Adrenal gland (tissue), 12 donors: ENCODE data around the gene TP53BP2. TPM values are rescaled to one million over a fixed set of nuclear protein-coding genes. Genes with fewer than 3 reads are reported as not detected.

Experiments
- DNase-seq, 7 donors: peaks; one replicate each; pipeline ENCODE4 v3.0.0-alpha.2; 2019 to 2020
- H3K27ac ChIP-seq, 5 donors: fragments of 200-600 bp; sonication (generic) in 4 of 5; 1 replicate in 3 of 5; 2 replicates in 2 of 5; pipeline versions ENCODE4 v1.5.1 to v1.8.0; 2016 to 2020; ENCODE audit warnings: mild to moderate bottlenecking in 1 of 5
- H3K27me3 ChIP-seq: fragments of 200-600 bp; 2 replicates; pipeline ENCODE4 v1.8.0; 2021
- H3K36me3 ChIP-seq, 2 donors: fragments of 200-600 bp; replicated peaks in 1 of 2; 1 replicate in 1 of 2; 2 replicates in 1 of 2; pipeline versions ENCODE4 v1.5.1 to v1.8.0; 2018 to 2022
- H3K4me1 ChIP-seq, 2 donors: fragments of 200-600 bp; replicated peaks in 1 of 2; 1 replicate in 1 of 2; 2 replicates in 1 of 2; pipeline versions ENCODE4 v1.5.1 to v1.8.0; 2018 to 2021
- H3K4me3 ChIP-seq, 4 donors: fragments of 200-600 bp; sonication (generic) in 3 of 4; one replicate each; pipeline ENCODE4 v1.5.1; 2016 to 2018
- H3K9me3 ChIP-seq, 3 donors: fragments of 200-600 bp; sonication (generic) in 1 of 3; replicated peaks in 1 of 3; 1 replicate in 2 of 3; 2 replicates in 1 of 3; pipeline versions ENCODE4 v1.5.1 to v1.8.0; 2016 to 2021
- CTCF ChIP-seq, 6 experiments: fragments of 450-650 bp in 4 of 6; fragments of 200-600 bp in 2 of 6; sonication (generic) in 1 of 6; IDR thresholded peaks; 1 replicate in 5 of 6; 2 replicates in 1 of 6; pipeline versions ENCODE4 v1.5.1 to v1.8.0; 2016 to 2021; ENCODE audit warnings: antibody characterized with exemption in 6 of 6, mild to moderate bottlenecking in 2 of 6, moderate library complexity in 1 of 6
- POLR2A ChIP-seq, 2 donors: fragments of 450-650 bp; IDR thresholded peaks; one replicate each; pipeline ENCODE4 v1.6.1; 2017; ENCODE audit warnings: antibody characterized with exemption in 2 of 2, mild to moderate bottlenecking in 2 of 2, moderate library complexity in 1 of 2
- WGBS, 4 donors: extraction: QIAGEN DNeasy Blood & Tissue Kit in 2 of 4; methylation state at CpG; one replicate each; pipeline versions ENCODE4 v1.1.5 to v1.1.7; 2013 to 2017; 5-methylcytosine and 5-hydroxymethylcytosine counted together
- intact Hi-C, 2 donors: fragments of 100-400 bp; cut with DNase I; formaldehyde crosslinking; loops; one replicate each; pipeline versions ENCODE4 v1.14.1 to v1.15.0; 2022 to 2023
- polyA plus RNA-seq, 3 donors: library from polyadenylated mRNA; stranded (reverse); fragments of 200-250 nt in 2 of 3; fragments of 350-450 nt in 1 of 3; fragmentation: Illumina TruSeq in 1 of 3; extraction: RNeasy Lipid Tissue Mini Kit (QIAGEN cat#74804) in 1 of 3; gene quantifications; one replicate each; pipeline ENCODE4 v1.2.3, GENCODE V29; 2013 to 2014
- total RNA-seq, 9 donors: library from RNA; depleted of rRNA in 4 of 9; stranded (reverse); fragments of >200 nt in 4 of 9; fragments of 120-200 nt in 1 of 9; fragmentation: NEBNext Ultra II Directional in 1 of 9; extraction: Animal tissue kit (Norgen Biotek cat#: 25700) in 1 of 9; gene quantifications; one replicate each; pipeline versions ENCODE4 v1.1.0 to v1.2.4, GENCODE V29; 2013 to 2023
- donor health status: healthy with polysubstance abuse.
- donor health status: Bipolar disorder and iron deficiency.
- donor health status: DM: yes; HTN: yes; CAD: no.
- donor health status: DM: no; HTN: no; CAD: no.
- donor health status: DM: no; HTN: no; CAD: no.
- donor health status: DM: yes; HTN: yes; CAD: no.

The TP53BP2 gene
- total and polyA plus RNA-seq, 12 donors, result 6.0 to 38.5 (median 24.0) TPM

GRCh38 chr1:223793716-223794115 lies 52.0 kb downstream of the TP53BP2 start:
- intact Hi-C loops, result no loop called here
- Histone ChIP-seq H3K9me3 (no peaks in the 10 kb centered on the region), H3K27ac (peak overlapping the region in 1 of 5 donors; percentile 2), H3K4me3 (no peak overlapping the region), H3K4me1 (peaks cover 0 to 25% of the 10 kb centered on the region in 2 donors), H3K27me3 (no peaks in the 10 kb centered on the region), H3K36me3 (peaks cover 0 to 18% of the 10 kb centered on the region in 2 donors)
- TF ChIP-seq POLR2A (IDR thresholded peaks at IDR 0.05) (no peak), CTCF (IDR thresholded peaks at IDR 0.05) (no peak)
- 96 to 100% (median 97%) methylated on average over 4 of the region's 4 CpGs for WGBS, 4 donors
- DNase-seq, result no peak

- TF ChIP-seq CTCF (IDR thresholded peaks at IDR 0.05) (no peak), POLR2A (IDR thresholded peaks at IDR 0.05) (no peak)
- Histone ChIP-seq H3K36me3 (peaks cover 0 to 8% of the 10 kb centered on the region in 2 donors), H3K4me3 (no peak overlapping the region), H3K9me3 (no peaks in the 10 kb centered on the region), H3K4me1 (peaks cover 0 to 25% of the 10 kb centered on the region in 2 donors), H3K27ac (peak overlapping the region in 2 of 5 donors; percentile 11 to 18), H3K27me3 (no peaks in the 10 kb centered on the region)
- no peak for DNase-seq
- WGBS, 4 donors, result 42 to 58% (median 47%) methylated on average over 2 of the region's 2 CpGs
- intact Hi-C loops, result no loop called here
Observed at GRCh38 chr1:223792046-223792445, 53.7 kb downstream of the TP53BP2 start.

GRCh38 chr1:223788746-223789415 lies 56.9 kb downstream of the TP53BP2 start:
- intact Hi-C loops, result no loop called here
- peak overlapping the region in 1 of 5 donors; percentile 24 for H3K27ac ChIP-seq
- 53 to 75% (median 62%) methylated on average over 4 of the region's 4 CpGs for WGBS, 4 donors
- H3K36me3 ChIP-seq, result peaks cover 0 to 4% of the 10 kb centered on the region in 2 donors
- H3K9me3 ChIP-seq, result no peaks in the 10 kb centered on the region
- no peak overlapping the region for H3K4me3 ChIP-seq
- H3K4me1 ChIP-seq, result peaks cover 0 to 22% of the 10 kb centered on the region in 2 donors
- H3K27me3 ChIP-seq, result no peaks in the 10 kb centered on the region
- no peak for DNase-seq
- TF ChIP-seq POLR2A (IDR thresholded peaks at IDR 0.05) (no peak), CTCF (IDR thresholded peaks at IDR 0.05) (no peak)

- H3K27ac ChIP-seq, result no peak overlapping the region
- H3K4me1 ChIP-seq, result peaks cover 0 to 4% of the 10 kb centered on the region in 2 donors
Observed at GRCh38 chr1:223785808-223786207, 59.9 kb downstream of the TP53BP2 start.

More at GRCh38 chr1:223785808-223786207, 59.9 kb downstream of the TP53BP2 start:
- TF ChIP-seq POLR2A (IDR thresholded peaks at IDR 0.05) (no peak), CTCF (IDR thresholded peaks at IDR 0.05) (no peak)
- no peak overlapping the region for H3K4me3 ChIP-seq
- no peaks in the 10 kb centered on the region for H3K9me3 ChIP-seq
- intact Hi-C loops, result no loop called here
- DNase-seq, result no peak
- peaks cover 0 to 14% of the 10 kb centered on the region in 2 donors for H3K36me3 ChIP-seq
- 56 to 72% (median 61%) methylated on average over 5 of the region's 5 CpGs for WGBS, 4 donors
- no peaks in the 10 kb centered on the region for H3K27me3 ChIP-seq
